HepG2 (cell line): ENCODE data around the gene KAZN. TPM values are rescaled to one million over a fixed set of nuclear protein-coding genes. Genes with fewer than 3 reads are reported as not detected.

ENCODE experiments used
- ATAC-seq: fragments of 200-7000 bp; cut with Tn5 transposase; 3 replicates; pipeline ENCODE4 v1.9.1; 2020; ENCODE audit warnings: mild to moderate bottlenecking, moderate library complexity
- BruUV-seq: library from RNA; stranded (reverse); fragments of 400-500 nt; replicated peaks from 2 replicates; lab custom pipeline; 2021; lab: Mats Ljungman, UMichigan
- CTCF ChIA-PET: fragments of 300-600 bp; formaldehyde crosslinking; extraction: SDS; loops from one replicate; lab custom pipeline; 2021; ENCODE audit warnings: low total read pairs, inconsistent platforms, low intra/inter-chr PET ratio; lab: Yijun Ruan, JAX
- POLR2A ChIA-PET: fragments of 350-600 bp; sonication (Branson Sonifier 250); formaldehyde crosslinking; loops from one replicate; lab custom pipeline; 2020; ENCODE audit warnings: antibody characterized with exemption, inconsistent platforms; lab: Yijun Ruan, JAX
- DNase-seq: peaks from one replicate; pipeline ENCODE4 v3.0.0-alpha.2; 2015; ENCODE audit warnings: low spot score
- FAIRE-seq: peaks from 3 replicates; lab custom pipeline; 2011; peaks lifted over from hg19 to GRCh38; lab: Jason Lieb, UNC
- H2AFZ ChIP-seq: one replicate; pipeline ENCODE4 v1.6.1; 2011; ENCODE audit warnings: low read length, inconsistent platforms
- H3K27ac ChIP-seq: fragments of 300-600 bp; 3 replicates; pipeline ENCODE4 v1.8.0; 2011; ENCODE audit warnings: mixed run types, mild to moderate bottlenecking, mixed read lengths, low read length, inconsistent platforms; ENCODE audit not compliant: insufficient read depth; ENCODE audit errors: extremely low read length
- H3K27me3 ChIP-seq, 2 experiments: fragments of 200-600 bp in 1 of 2; 2 replicates in 1 of 2; 3 replicates in 1 of 2; pipeline versions ENCODE4 v1.6.0 to v1.8.0; 2011; ENCODE audit warnings: low read length in 2 of 2, mild to moderate bottlenecking in 2 of 2, moderate library complexity in 2 of 2, inconsistent platforms in 1 of 2; ENCODE audit not compliant: insufficient read depth in 2 of 2, control insufficient read depth in 1 of 2
- H3K36me3 ChIP-seq, 2 experiments: fragments of 200-600 bp in 1 of 2; replicated peaks in 1 of 2; 2 replicates in 1 of 2; 3 replicates in 1 of 2; pipeline versions ENCODE4 v1.5.1 to v1.8.0; 2011; ENCODE audit warnings: low read length in 2 of 2, inconsistent platforms in 1 of 2; ENCODE audit not compliant: insufficient read depth in 2 of 2, control insufficient read depth in 1 of 2
- H3K4me1 ChIP-seq: 2 replicates; pipeline ENCODE4 v1.5.1; 2012; ENCODE audit warnings: low read length, inconsistent platforms; ENCODE audit not compliant: insufficient read depth
- H3K4me2 ChIP-seq: 2 replicates; pipeline ENCODE4 v1.6.0; 2011; ENCODE audit warnings: low read depth, low read length, inconsistent platforms
- H3K4me3 ChIP-seq, 3 experiments: fragments of 200-600 bp in 1 of 3; sonication (generic), shearing (Covaris generic) in 1 of 3; replicated peaks in 1 of 3; 2 replicates each; pipeline ENCODE4 v1.5.1; 2011 to 2016; ENCODE audit warnings: low read length in 3 of 3, inconsistent platforms in 2 of 3, low read depth in 2 of 3, mild to moderate bottlenecking in 2 of 3, control low read depth in 1 of 3, mixed read lengths in 1 of 3; ENCODE audit not compliant: insufficient read depth in 1 of 3
- H3K79me2 ChIP-seq: one replicate; pipeline ENCODE4 v1.6.1; 2011; ENCODE audit warnings: low read length, inconsistent platforms; ENCODE audit not compliant: insufficient read depth
- H3K9ac ChIP-seq: 2 replicates; pipeline ENCODE4 v1.6.0; 2011; ENCODE audit warnings: mild to moderate bottlenecking, low read depth, low read length, inconsistent platforms; ENCODE audit not compliant: insufficient read depth
- H3K9me3 ChIP-seq: 2 replicates; pipeline ENCODE4 v1.5.1; 2012; ENCODE audit warnings: mild to moderate bottlenecking, low read length
- H4K20me1 ChIP-seq: 2 replicates; pipeline ENCODE4 v1.6.0; 2011; ENCODE audit warnings: inconsistent platforms, mild to moderate bottlenecking, low read length, moderate library complexity; ENCODE audit not compliant: insufficient read depth
- AFF4 ChIP-seq: sonication (generic); formaldehyde crosslinking; IDR thresholded peaks from 2 replicates; pipeline ENCODE4 v1.4.0; 2020; ENCODE audit warnings: missing genetic modification reagents
- ARHGAP35 ChIP-seq: sonication (generic); formaldehyde crosslinking; IDR thresholded peaks from 2 replicates; pipeline ENCODE4 v1.9.0; 2022; ENCODE audit warnings: mild to moderate bottlenecking, inconsistent platforms, moderate library complexity, missing genetic modification reagents, borderline replicate concordance
- DMAP1 ChIP-seq: IDR thresholded peaks from 2 replicates; pipeline ENCODE4 v1.6.1; 2016
- KAT7 ChIP-seq: IDR thresholded peaks from 2 replicates; pipeline ENCODE4 v1.6.1; 2018; ENCODE audit warnings: borderline replicate concordance, missing compliant biosample characterization
- NR1H2 ChIP-seq: sonication (generic); formaldehyde crosslinking; IDR thresholded peaks from 2 replicates; pipeline ENCODE4 v1.8.1; 2022; ENCODE audit warnings: low read depth, missing genetic modification reagents, borderline replicate concordance
- NRL ChIP-seq: sonication (generic); formaldehyde crosslinking; IDR thresholded peaks from 2 replicates; pipeline ENCODE4 v1.5.0; 2020; ENCODE audit warnings: missing genetic modification reagents, mild to moderate bottlenecking, moderate library complexity, borderline replicate concordance
- SNAPC4 ChIP-seq: sonication (generic); formaldehyde crosslinking; IDR thresholded peaks from 2 replicates; pipeline ENCODE4 v1.4.0; 2020; ENCODE audit warnings: mild to moderate bottlenecking, missing genetic modification reagents
- TCF7 ChIP-seq: sonication (generic); IDR thresholded peaks from 2 replicates; pipeline ENCODE4 v1.6.1; 2016; ENCODE audit warnings: antibody characterized with exemption, low read depth
- THRA ChIP-seq: sonication (generic); formaldehyde crosslinking; IDR thresholded peaks from 2 replicates; pipeline ENCODE4 v1.4.0; 2020; ENCODE audit warnings: missing genetic modification reagents, borderline replicate concordance
- ZFX ChIP-seq: sonication (generic); formaldehyde crosslinking; IDR thresholded peaks from 2 replicates; pipeline ENCODE4 v1.4.0; 2020; ENCODE audit warnings: mild to moderate bottlenecking, low read depth, missing genetic modification reagents, moderate library complexity
- ZNF615 ChIP-seq: sonication (generic); formaldehyde crosslinking; IDR thresholded peaks from 2 replicates; pipeline ENCODE4 v1.5.0; 2020; ENCODE audit warnings: mild to moderate bottlenecking, missing genetic modification reagents, borderline replicate concordance
- ZNF777 ChIP-seq: sonication (generic); formaldehyde crosslinking; IDR thresholded peaks from 2 replicates; pipeline ENCODE4 v1.4.0; 2020; ENCODE audit warnings: missing genetic modification reagents
- WGBS: methylation state at CpG from one replicate; pipeline ENCODE4 v1.1.6; 2017; ENCODE audit warnings: low lambda C conversion rate; 5-methylcytosine and 5-hydroxymethylcytosine counted together
- in situ Hi-C: cut with HindIII; loops from 2 replicates; pipeline ENCODE4 v1.10.0; 2017; ENCODE audit warnings: low pct_unique_long_range_greater_than_20kb; ENCODE audit not compliant: extremely low pct_ligation_motif_present
- intact Hi-C: fragments of 100-400 bp; cut with micrococcal nuclease; formaldehyde crosslinking; loops from one replicate; pipeline ENCODE4 v1.10.0; 2022; ENCODE audit not compliant: unreplicated experiment
- polyA plus RNA-seq, 8 experiments: library from polyadenylated mRNA; depleted of rRNA in 3 of 8; stranded (reverse) in 7 of 8; unstranded in 1 of 8; fragments of >200 nt; fragmentation: Illumina TruSeq in 4 of 8; extraction: Trizol in 4 of 8; gene quantifications; 2 replicates each; pipeline versions ENCODE4 v1.2.1 to v1.2.3, GENCODE V29; 2011 to 2016; ENCODE audit warnings: low read depth in 4 of 8, missing spikeins in 1 of 8, mixed read lengths in 1 of 8; ENCODE audit not compliant: insufficient read depth in 1 of 8
- total RNA-seq, 5 experiments: library from RNA; depleted of rRNA; stranded (reverse); fragments of >200 nt; fragmentation: Illumina TruSeq; extraction: Trizol; gene quantifications; 2 replicates each; pipeline ENCODE4 v1.2.3, GENCODE V29; 2016; ENCODE audit warnings: low read depth in 1 of 5

Gene KAZN
- total and polyA plus RNA-seq, 2 of the 13 experiments (the other 11 are each of a cell fraction or from before 2014, with no cell fraction given): 10.4 to 13.5 TPM

- Histone ChIP-seq H3K9me3 (peaks cover 21% of the 10 kb centered on the region), H3K27ac (no peak overlapping the region), H2AFZ (no peak overlapping the region), H3K4me3 (no peak overlapping the region), H3K4me1 (no peaks in the 10 kb centered on the region), H3K79me2 (no peaks in the 10 kb centered on the region), H3K36me3 (no peaks in the 10 kb centered on the region), H3K9ac (no peak overlapping the region), H4K20me1 (no peaks in the 10 kb centered on the region), H3K4me2 (no peak overlapping the region)
- no TSS peak for BruUV-seq
- no peak for FAIRE-seq
- in situ Hi-C loops (no loop called here), intact Hi-C loops (no loop called here)
- WGBS: 21% methylated on average over 3 of the region's 19 CpGs
- no peak for DNase-seq
- CTCF ChIA-PET: no interaction called here
- ATAC-seq: no peak
- TF ChIP-seq ZNF615 (CRISPR knock-in tag): no peak
- no peak for TF ChIP-seq SNAPC4 (CRISPR knock-in tag)
- TF ChIP-seq NRL (CRISPR knock-in tag): no peak
- TF ChIP-seq ZFX (CRISPR knock-in tag): no peak
- TF ChIP-seq TCF7: no peak
- no peak for TF ChIP-seq THRA
- no peak for TF ChIP-seq ZNF777 (CRISPR knock-in tag)
- no peak for TF ChIP-seq ARHGAP35 (CRISPR knock-in tag)
- TF ChIP-seq NR1H2: no peak
- no peak for TF ChIP-seq AFF4 (CRISPR knock-in tag)
- TF ChIP-seq KAT7 (CRISPR knock-in tag): no peak
- no peak for TF ChIP-seq DMAP1 (CRISPR knock-in tag)
- TF ChIP-seq, all 625 proteins: peak for 0
- POLR2A ChIA-PET: no interaction called here
- H3K27me3 ChIP-seq: peaks cover 4 to 39% of the 10 kb centered on the region in 2 experiments; a peak in 3 of 5 replicates
These were observed 204.7 kb downstream of the KAZN start for GRCh38 chr1:14803002-14803789.
